Transverse colon (tissue), 4 donors: Measurements from ENCODE around the gene CPNE7. TPM values are rescaled to one million over a fixed set of nuclear protein-coding genes. Genes with fewer than 3 reads are reported as not detected.

Experiments
- DNase-seq: peaks from one replicate; pipeline ENCODE4 v3.0.0-alpha.2; 2019
- H3K27ac ChIP-seq, 4 donors: fragments of 200-600 bp; sonication (generic); 2 replicates each; pipeline ENCODE4 v1.5.1; 2016 to 2018; ENCODE audit warnings: inconsistent platforms in 4 of 4
- H3K27me3 ChIP-seq: fragments of 200-600 bp; sonication (generic); 2 replicates; pipeline ENCODE4 v1.5.1; 2017; ENCODE audit warnings: inconsistent platforms
- H3K36me3 ChIP-seq, 4 donors: fragments of 200-600 bp; sonication (generic); 2 replicates each; pipeline ENCODE4 v1.5.1; 2017 to 2019; ENCODE audit warnings: inconsistent platforms in 4 of 4
- H3K4me1 ChIP-seq, 4 donors: fragments of 200-600 bp; sonication (generic); 2 replicates each; pipeline ENCODE4 v1.5.1; 2017 to 2020; ENCODE audit warnings: inconsistent platforms in 4 of 4
- H3K4me3 ChIP-seq, 4 donors: fragments of 200-600 bp; sonication (generic); 1 replicate in 1 of 4; 2 replicates in 3 of 4; pipeline versions ENCODE4 v1.5.1 to v1.6.1; 2017 to 2019; ENCODE audit warnings: inconsistent platforms in 4 of 4
- H3K9me3 ChIP-seq, 2 donors: fragments of 200-600 bp; sonication (generic); 2 replicates each; pipeline ENCODE4 v1.5.1; 2017 to 2019; ENCODE audit warnings: inconsistent platforms in 2 of 2
- EP300 ChIP-seq: sonication (generic); formaldehyde crosslinking; IDR thresholded peaks from one replicate; pipeline ENCODE4 v1.6.1; 2017; ENCODE audit warnings: antibody characterized with exemption, low read depth
- POLR2A ChIP-seq: fragments of 450-650 bp; IDR thresholded peaks from one replicate; pipeline ENCODE4 v1.6.1; 2016; ENCODE audit warnings: antibody characterized with exemption, mild to moderate bottlenecking, moderate library complexity
- POLR2AphosphoS5 ChIP-seq, 3 donors: sonication (generic); formaldehyde crosslinking; IDR thresholded peaks; one replicate each; pipeline ENCODE4 v1.6.1; 2016; ENCODE audit warnings: antibody characterized with exemption in 3 of 3
- WGBS, 2 donors: methylation state at CpG; one replicate each; pipeline ENCODE4 v1.1.5; 2018; ENCODE audit warnings: low coverage in 1 of 2; 5-methylcytosine and 5-hydroxymethylcytosine counted together
- in situ Hi-C, 4 donors: fragments of 200-750 bp; cut with MboI; loops; one replicate each; pipeline versions ENCODE4 v1.15.0 to v1.15.1; 2017; ENCODE audit warnings: low sequenced_read_pairs in 3 of 4, low pct_ligation_motif_present in 1 of 4, low pct_unique_long_range_greater_than_20kb in 1 of 4
- intact Hi-C: fragments of 100-400 bp; cut with DNase I; formaldehyde crosslinking; loops from one replicate; pipeline ENCODE4 v1.15.1; 2023; ENCODE audit warnings: low total_unique reads
- total RNA-seq, 4 donors: library from RNA; depleted of rRNA; stranded (reverse); fragments of >200 nt; gene quantifications; one replicate each; pipeline ENCODE4 v1.1.0, GENCODE V29; 2016
- TF ChIP-seq, protein P1 (sequence below), 5 experiments: fragments of 200-600 bp in 3 of 5; fragments of 450-650 bp in 2 of 5; sonication (generic) in 3 of 5; IDR thresholded peaks; 1 replicate in 2 of 5; 2 replicates in 3 of 5; pipeline ENCODE4 v1.5.1; 2016 to 2017; ENCODE audit warnings: antibody characterized with exemption in 5 of 5, inconsistent platforms in 3 of 5, mild to moderate bottlenecking in 2 of 5, moderate library complexity in 1 of 5

Gene CPNE7
- total RNA-seq, 4 donors from 2014 or later: 0.41 to 5.0 (median 0.79) TPM; not detected in 1

DNA sequence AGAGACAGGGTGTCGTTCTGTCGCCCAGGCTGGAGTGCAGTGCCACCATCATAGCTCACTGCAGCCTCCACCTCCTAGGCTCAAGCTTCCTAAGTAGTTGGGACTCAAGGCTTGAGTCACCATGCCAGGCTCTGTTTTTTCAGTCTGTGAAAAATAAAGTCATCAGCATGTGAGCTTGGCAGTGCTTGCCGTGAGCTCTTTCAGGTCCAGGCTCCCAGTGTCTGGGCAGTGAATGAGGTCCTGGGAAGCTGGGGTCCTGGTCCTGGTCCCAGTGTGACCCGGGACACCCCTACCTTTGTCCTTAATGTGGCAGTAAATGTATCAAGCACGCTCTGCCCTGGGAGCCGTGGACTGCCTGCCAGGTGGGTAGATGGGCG, 38.0 kb upstream of the CPNE7 start:
- Histone ChIP-seq H3K4me1 (peaks cover 0 to 25% (median 8%) of the 10 kb centered on the region in 4 donors), H3K36me3 (peaks cover 0 to 26% (median 6%) of the 10 kb centered on the region in 4 donors), H3K4me3 (no peak overlapping the region), H3K27ac (no peak overlapping the region), H3K27me3 (no peaks in the 10 kb centered on the region), H3K9me3 (no peaks in the 10 kb centered on the region)
- intact Hi-C loops (no loop called here), in situ Hi-C loops (no loop called here)
- no peak for DNase-seq
- no peak for TF ChIP-seq POLR2A
- no peak for TF ChIP-seq POLR2AphosphoS5 (IDR thresholded peaks at IDR 0.05)
- no peak for TF ChIP-seq EP300
- TF ChIP-seq, protein P1, sequence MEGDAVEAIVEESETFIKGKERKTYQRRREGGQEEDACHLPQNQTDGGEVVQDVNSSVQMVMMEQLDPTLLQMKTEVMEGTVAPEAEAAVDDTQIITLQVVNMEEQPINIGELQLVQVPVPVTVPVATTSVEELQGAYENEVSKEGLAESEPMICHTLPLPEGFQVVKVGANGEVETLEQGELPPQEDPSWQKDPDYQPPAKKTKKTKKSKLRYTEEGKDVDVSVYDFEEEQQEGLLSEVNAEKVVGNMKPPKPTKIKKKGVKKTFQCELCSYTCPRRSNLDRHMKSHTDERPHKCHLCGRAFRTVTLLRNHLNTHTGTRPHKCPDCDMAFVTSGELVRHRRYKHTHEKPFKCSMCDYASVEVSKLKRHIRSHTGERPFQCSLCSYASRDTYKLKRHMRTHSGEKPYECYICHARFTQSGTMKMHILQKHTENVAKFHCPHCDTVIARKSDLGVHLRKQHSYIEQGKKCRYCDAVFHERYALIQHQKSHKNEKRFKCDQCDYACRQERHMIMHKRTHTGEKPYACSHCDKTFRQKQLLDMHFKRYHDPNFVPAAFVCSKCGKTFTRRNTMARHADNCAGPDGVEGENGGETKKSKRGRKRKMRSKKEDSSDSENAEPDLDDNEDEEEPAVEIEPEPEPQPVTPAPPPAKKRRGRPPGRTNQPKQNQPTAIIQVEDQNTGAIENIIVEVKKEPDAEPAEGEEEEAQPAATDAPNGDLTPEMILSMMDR (IDR thresholded peaks at IDR 0.05): no peak
- WGBS, 2 donors: 96% methylated on average over 7 of the region's 7 CpGs; no CpG with 5 or more reads in 1 of the 2 donors

DNA sequence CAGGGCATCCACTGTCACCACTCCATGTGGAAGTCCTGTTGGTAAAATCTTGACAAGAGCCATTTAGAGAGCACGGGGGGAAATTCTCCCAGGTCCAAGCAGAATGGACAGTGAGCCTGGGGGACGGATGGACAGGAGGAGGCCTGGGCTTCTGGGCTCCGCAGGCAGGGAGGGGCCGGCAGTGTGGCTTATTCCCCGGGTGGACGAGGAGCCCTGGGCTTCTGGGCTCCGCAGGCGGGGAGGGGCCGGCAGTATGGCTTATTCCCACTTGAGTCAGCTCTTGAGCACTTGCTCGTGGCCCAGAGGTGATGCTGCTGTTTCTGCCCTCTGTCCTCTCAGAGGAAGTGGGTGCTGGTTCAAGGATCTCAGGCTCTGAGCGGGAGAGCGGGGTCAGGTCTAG, 37.3 kb upstream of the CPNE7 start:
- TF ChIP-seq POLR2A: no peak
- TF ChIP-seq EP300: no peak
- no peak for TF ChIP-seq POLR2AphosphoS5 (IDR thresholded peaks at IDR 0.05)
- TF ChIP-seq, protein P1 (IDR thresholded peaks at IDR 0.05): no peak
- no peaks in the 10 kb centered on the region for H3K27me3 ChIP-seq
- H3K4me1 ChIP-seq: peaks cover 0 to 25% (median 8%) of the 10 kb centered on the region in 4 donors
- H3K9me3 ChIP-seq: no peaks in the 10 kb centered on the region
- in situ Hi-C loops: no loop called here
- DNase-seq: no peak
- H3K27ac ChIP-seq: no peak overlapping the region
- intact Hi-C loops: no loop called here
- H3K36me3 ChIP-seq: peaks cover 0 to 22% (median 6%) of the 10 kb centered on the region in 4 donors
- no peak overlapping the region for H3K4me3 ChIP-seq
- 94% methylated on average over 12 of the region's 12 CpGs; no CpG with 5 or more reads in 1 of the 2 donors for whole genome bisulfite sequencing, 2 donors

DNA sequence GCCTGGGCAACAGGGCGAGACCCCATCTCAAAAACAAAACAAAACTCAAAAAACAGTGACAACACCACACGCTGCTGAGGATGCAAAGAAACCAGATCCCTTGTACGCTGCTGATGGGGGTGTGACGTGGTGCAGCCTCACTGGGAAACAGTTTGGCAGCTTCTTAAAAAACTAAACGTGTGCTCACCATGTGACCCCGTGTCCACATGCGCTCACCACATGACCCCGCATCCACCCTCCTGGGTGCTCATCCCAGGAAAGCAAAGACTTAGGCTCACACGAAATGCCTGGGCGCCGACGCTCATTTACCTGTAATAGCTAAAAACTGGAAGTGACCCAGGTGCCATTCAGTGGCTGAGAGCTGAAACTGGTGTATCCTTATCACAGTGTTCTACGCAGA, 35.0 kb upstream of the CPNE7 start:
- Histone ChIP-seq H3K27ac (no peak overlapping the region), H3K4me1 (peaks cover 0 to 15% (median 13%) of the 10 kb centered on the region in 4 donors), H3K9me3 (no peaks in the 10 kb centered on the region), H3K4me3 (no peak overlapping the region), H3K36me3 (peaks cover 0 to 20% (median 6%) of the 10 kb centered on the region in 4 donors), H3K27me3 (no peaks in the 10 kb centered on the region)
- in situ Hi-C loops (no loop called here), intact Hi-C loops (no loop called here)
- no peak for DNase-seq
- TF ChIP-seq, protein P1 (IDR thresholded peaks at IDR 0.05): no peak
- 80 to 93% methylated on average over 5 to 13 of the region's 13 CpGs for WGBS, 2 donors

DNA sequence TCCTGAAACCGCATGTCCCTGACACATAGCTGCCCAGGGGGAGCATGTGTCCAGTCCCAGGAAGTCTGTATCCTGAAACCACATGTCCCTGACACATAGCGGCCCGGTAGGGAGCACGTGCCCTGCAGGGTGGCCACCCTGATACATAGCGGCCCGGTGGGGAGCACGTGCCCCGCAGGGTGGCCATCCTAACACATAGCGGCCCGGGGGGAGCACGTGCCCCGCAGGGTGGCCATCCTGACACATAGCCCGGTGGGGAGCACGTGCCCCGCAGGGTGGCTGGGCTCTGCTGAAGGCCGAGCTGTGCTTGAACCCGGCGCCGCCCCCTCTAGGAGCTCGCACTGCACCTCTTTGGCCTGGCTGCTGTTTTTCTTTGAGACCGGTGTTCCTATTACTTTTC, 33.8 kb upstream of the CPNE7 start:
- DNase-seq: no peak
- no peak overlapping the region for H3K27ac ChIP-seq
- TF ChIP-seq POLR2A (no peak), EP300 (no peak), POLR2AphosphoS5 (IDR thresholded peaks at IDR 0.05) (no peak)
- TF ChIP-seq, protein P1 (IDR thresholded peaks at IDR 0.05): no peak
- in situ Hi-C loops (no loop called here), intact Hi-C loops (no loop called here)
- peaks cover 0 to 23% (median 7%) of the 10 kb centered on the region in 4 donors for H3K36me3 ChIP-seq
- no peaks in the 10 kb centered on the region for H3K9me3 ChIP-seq
- H3K4me1 ChIP-seq: peaks cover 0 to 20% (median 15%) of the 10 kb centered on the region in 4 donors
- H3K4me3 ChIP-seq: no peak overlapping the region
- no peaks in the 10 kb centered on the region for H3K27me3 ChIP-seq
- WGBS, 2 donors: 96% methylated on average over 14 of the region's 21 CpGs; no CpG with 5 or more reads in 1 of the 2 donors
